HG03064 (cell line): ENCODE data around the gene CPB2.

Experiments
- ATAC-seq: cut with Tn5 transposase; IDR thresholded peaks from one replicate; pipeline ENCODE4 v1.9.1; 2021; ENCODE audit warnings: low read depth; ENCODE audit not compliant: unreplicated experiment

CPB2 gene

GRCh38 chr13:46127358-46128023 lies 22.7 kb upstream of the CPB2 start:
- no peak for ATAC-seq

GRCh38 chr13:46126552-46127357 lies 21.9 kb upstream of the CPB2 start:
- ATAC-seq = no peak

GRCh38 chr13:46126056-46126455 lies 21.2 kb upstream of the CPB2 start:
- no peak for ATAC-seq

- no peak for ATAC-seq
Observed at GRCh38 chr13:46124967-46125933, 20.4 kb upstream of the CPB2 start.

GRCh38 chr13:46124531-46124966 lies 19.7 kb upstream of the CPB2 start:
- ATAC-seq = no peak

GRCh38 chr13:46122304-46122703 lies 17.5 kb upstream of the CPB2 start:
- ATAC-seq = no peak

GRCh38 chr13:46121597-46122163 lies 16.8 kb upstream of the CPB2 start:
- ATAC-seq = no peak

GRCh38 chr13:46121033-46121432 lies 16.2 kb upstream of the CPB2 start:
- ATAC-seq = no peak

- ATAC-seq = no peak
Observed at GRCh38 chr13:46119883-46120614, 15.2 kb upstream of the CPB2 start.

- ATAC-seq = no peak
Observed at GRCh38 chr13:46116653-46117502, 12.0 kb upstream of the CPB2 start.

- no peak for ATAC-seq
Observed at GRCh38 chr13:46114613-46115012, 9.8 kb upstream of the CPB2 start.

- ATAC-seq = no peak
Observed at GRCh38 chr13:46113596-46113995, 8.8 kb upstream of the CPB2 start.

- no peak for ATAC-seq
Observed at GRCh38 chr13:46111151-46111550, 6.3 kb upstream of the CPB2 start.

GRCh38 chr13:46109451-46109850 lies 4.6 kb upstream of the CPB2 start:
- no peak for ATAC-seq

- no peak for ATAC-seq
Observed at GRCh38 chr13:46106839-46107371, 2.1 kb upstream of the CPB2 start.

- no peak for ATAC-seq
Observed at GRCh38 chr13:46103037-46103436, 1.8 kb downstream of the CPB2 start.

GRCh38 chr13:46102255-46102605 lies 2.6 kb downstream of the CPB2 start:
- no peak for ATAC-seq

GRCh38 chr13:46101484-46102254 lies 3.2 kb downstream of the CPB2 start:
- no peak for ATAC-seq
